C4-2B (cell line): ENCODE data around the gene SNAI3.

Experiments
- H3K27ac ChIP-seq: fragments of 450-650 bp; 2 replicates; pipeline ENCODE4 v1.5.1; 2017
- ZFX ChIP-seq: fragments of 450-650 bp; IDR thresholded peaks from 2 replicates; pipeline ENCODE4 v1.6.1; 2017
- TF ChIP-seq, protein P1 (sequence below): fragments of 450-650 bp; conservative IDR thresholded peaks from 2 replicates; pipeline ENCODE4 v1.5.1; 2017; ENCODE audit warnings: mild to moderate bottlenecking

The SNAI3 gene

DNA sequence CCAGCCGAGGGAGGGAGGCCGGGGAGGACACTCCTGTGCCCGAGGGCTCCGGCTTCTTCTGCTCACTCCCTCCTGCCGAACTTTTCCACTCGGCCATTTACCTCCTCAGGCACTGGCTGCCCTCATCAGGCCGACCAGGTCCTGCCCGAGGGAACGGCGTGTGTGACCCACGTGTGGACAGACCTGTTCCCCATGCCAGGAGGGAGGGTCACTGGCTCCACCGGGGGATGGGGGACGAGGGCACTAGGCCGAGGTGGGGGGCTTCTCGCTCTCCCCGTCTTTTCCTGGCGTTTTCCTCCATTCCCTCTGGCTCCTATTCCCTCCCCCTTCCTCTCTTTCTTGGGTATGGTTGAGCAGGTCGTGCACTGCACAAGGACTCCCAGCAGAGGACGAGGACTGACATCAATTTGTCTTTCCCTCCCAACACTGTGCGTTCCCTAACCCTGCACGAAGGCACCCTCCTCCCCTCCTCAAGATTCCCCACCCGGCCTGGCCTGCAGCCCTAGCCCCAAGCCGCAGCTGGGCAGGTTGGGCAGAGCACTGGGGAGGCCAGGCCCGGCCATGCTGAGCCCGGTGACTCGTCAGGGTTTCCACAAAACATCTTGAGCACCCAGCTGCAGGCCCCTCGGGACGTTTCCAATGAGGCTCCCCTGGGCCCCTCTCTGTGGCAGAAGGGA lies 51.2 kb downstream of the SNAI3 start:
- no peak overlapping the region for H3K27ac ChIP-seq
- TF ChIP-seq, protein P1, sequence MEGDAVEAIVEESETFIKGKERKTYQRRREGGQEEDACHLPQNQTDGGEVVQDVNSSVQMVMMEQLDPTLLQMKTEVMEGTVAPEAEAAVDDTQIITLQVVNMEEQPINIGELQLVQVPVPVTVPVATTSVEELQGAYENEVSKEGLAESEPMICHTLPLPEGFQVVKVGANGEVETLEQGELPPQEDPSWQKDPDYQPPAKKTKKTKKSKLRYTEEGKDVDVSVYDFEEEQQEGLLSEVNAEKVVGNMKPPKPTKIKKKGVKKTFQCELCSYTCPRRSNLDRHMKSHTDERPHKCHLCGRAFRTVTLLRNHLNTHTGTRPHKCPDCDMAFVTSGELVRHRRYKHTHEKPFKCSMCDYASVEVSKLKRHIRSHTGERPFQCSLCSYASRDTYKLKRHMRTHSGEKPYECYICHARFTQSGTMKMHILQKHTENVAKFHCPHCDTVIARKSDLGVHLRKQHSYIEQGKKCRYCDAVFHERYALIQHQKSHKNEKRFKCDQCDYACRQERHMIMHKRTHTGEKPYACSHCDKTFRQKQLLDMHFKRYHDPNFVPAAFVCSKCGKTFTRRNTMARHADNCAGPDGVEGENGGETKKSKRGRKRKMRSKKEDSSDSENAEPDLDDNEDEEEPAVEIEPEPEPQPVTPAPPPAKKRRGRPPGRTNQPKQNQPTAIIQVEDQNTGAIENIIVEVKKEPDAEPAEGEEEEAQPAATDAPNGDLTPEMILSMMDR, result no peak
- TF ChIP-seq ZFX, result no peak

DNA sequence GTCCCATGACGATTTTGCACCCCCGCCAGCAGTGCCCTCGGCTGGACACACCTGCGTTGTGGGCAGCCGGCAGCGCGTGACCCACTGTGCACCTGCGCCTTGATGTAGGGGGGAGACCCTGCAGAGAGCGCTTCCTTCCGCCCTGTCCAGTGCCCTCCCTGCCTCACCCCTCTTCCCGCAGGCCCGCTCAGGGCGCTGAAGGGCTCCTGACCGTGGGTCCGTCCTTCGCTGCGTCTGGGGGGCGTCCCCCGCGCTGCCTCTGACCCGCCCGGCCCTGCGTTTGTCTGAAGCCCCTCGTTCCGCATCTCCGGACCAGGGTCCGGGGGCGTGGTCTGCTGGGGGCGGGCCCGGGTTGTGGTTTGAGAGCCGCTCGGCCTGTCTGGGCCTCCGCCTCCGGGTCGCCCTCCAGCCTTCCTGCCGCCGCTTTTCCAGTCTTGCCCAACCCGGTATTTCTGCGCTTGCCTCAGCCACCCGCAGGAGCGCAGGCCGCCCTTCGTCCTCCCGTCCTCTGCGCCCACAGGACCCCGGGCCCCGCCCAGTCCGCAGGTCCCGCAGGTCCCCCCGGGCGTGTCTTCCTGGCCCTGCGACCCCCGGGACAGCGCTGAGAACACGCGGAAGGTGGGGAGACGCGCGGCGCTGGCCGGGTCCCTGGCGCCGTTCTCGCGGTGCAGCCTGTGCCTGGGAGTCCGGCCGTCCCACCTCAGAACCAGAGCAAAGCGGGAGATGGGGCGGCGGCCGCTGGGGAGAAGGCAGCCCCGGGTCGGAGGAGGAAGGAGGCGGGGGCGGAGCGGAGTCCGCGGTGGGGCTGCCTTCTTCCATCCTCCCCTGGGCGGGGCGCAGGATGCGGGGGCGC lies 51.9 kb downstream of the SNAI3 start:
- TF ChIP-seq, protein P1, result no peak
- TF ChIP-seq ZFX, result no peak
- no peak overlapping the region for H3K27ac ChIP-seq

DNA sequence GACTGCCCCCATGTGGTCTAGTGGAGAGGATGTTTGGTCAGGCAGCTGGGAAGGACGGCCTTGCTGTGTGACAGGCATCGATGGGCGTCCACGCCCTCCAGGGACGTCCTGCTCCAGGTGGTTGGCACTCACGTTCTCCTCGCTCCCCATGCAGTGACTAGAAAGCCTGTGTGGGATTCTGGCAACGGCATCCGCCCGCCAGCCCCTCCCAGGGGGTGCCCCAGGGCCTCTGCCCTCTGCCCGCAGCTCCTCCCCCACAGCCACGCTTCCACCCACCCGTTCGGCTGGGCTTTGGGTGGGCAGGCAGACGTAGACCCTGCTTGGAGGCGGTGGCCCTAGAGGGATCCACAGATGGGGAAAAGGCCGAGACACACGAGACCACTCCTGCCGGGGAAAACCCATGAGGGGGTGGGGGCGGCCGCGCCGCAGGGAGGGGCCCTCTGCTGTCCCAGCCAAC lies 52.6 kb downstream of the SNAI3 start:
- no peak for TF ChIP-seq ZFX
- TF ChIP-seq, protein P1, result no peak; the same call in 1 of the 2 replicates

DNA sequence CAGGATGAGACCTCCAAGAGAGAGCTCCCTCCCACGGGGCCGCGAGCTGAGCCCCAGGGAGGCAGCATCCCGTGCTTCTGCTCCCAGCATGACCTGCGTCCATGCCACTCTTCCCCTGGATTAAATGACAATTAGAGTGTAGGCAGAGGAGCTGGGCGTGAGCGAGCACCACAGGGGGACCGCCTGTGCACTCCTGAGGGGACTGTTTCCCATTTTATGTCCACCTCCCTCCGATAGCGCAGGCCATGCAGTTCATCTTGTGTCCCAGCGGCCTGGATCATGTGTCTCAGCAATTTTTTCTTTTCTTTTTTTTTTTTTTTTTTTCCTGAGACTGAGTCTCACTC lies 53.7 kb downstream of the SNAI3 start:
- no peak overlapping the region for H3K27ac ChIP-seq
- TF ChIP-seq ZFX, result no peak
- TF ChIP-seq, protein P1, result no peak

More for the DNA sequence above, 52.6 kb downstream of the SNAI3 start:
- no peak overlapping the region for H3K27ac ChIP-seq

DNA sequence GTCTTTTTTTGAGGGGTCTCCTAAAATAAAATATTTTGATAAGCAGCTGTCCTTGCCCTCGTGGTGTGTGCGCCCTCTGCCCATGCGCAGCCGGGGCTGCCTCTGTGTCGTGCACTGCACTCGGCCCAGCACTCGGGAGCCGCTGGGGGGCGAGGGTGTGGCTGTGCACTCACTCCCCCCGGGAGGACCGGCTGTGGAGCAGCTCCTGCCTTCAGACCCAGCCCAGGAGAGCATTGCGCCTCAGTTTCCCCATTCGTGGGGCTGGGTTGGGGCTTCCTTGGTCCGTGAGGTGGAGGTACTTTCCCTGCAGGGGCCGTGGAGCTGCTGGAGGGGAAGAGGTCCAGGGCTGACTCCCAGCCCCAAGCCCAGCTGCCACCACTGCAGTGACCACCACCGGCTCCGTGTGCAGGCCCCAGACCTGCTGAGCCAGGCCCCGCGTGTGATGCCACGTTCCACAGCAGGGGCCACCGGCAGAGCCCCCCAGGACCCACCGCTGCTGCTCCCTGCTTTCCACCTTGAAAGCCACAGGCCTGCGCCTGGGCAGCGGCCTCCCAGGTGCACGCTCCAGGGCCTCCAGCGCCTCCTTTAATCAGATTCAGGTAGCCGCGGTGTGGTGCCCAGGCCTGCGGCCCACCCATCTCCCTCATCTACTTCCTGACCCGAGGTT lies 54.3 kb downstream of the SNAI3 start:
- H3K27ac ChIP-seq, result no peak overlapping the region
- no peak for TF ChIP-seq ZFX
- TF ChIP-seq, protein P1, result no peak

DNA sequence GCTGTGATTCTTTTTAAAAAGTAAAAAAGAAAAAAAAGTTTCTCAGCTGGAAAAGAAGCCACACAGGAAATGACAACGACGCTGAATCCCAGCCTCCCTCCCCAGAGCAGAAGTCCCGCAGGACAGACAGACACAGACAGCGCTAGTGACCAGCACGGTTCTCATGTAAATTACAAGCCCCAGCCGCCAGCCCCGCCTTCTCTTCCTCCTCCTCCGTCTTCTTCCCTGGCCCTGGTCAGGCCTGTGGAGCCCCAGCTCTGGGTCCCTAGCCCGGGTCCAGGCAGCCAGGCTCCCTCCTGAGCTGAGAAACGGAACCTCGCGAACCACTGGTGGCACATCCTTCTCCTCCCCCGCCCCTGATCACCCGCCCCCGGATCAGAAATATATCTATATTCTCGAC lies 54.9 kb downstream of the SNAI3 start:
- no peak for TF ChIP-seq ZFX
- TF ChIP-seq, protein P1, result no peak

DNA sequence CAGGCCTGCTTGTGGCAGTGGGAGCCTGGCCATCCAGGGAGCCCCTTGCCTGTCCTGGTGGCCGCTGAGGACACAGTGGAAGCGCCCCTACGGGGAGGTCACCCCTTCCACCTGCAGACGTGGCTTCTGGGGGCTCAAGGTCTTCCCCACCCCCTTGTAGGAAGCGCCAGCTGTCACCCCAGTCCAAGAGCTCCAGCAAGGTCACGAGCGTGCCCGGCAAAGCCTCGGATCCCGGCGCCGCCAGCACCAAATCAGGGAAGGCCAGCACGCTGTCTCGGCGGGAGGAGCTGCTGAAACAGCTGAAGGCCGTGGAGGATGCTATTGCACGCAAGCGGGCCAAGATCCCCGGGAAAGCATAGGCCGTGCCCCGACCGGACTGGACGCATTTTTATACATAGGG lies 55.4 kb downstream of the SNAI3 start:
- H3K27ac ChIP-seq, result no peak overlapping the region
- TF ChIP-seq, protein P1, result no peak
- no peak for TF ChIP-seq ZFX

More for the DNA sequence above, 54.9 kb downstream of the SNAI3 start:
- H3K27ac ChIP-seq, result no peak overlapping the region
